T-cell (primary cell): Measurements from ENCODE around the gene ABCG1. TPM values are rescaled to one million over a fixed set of nuclear protein-coding genes. Genes with fewer than 3 reads are reported as not detected.

ENCODE experiments used
- ATAC-seq, 4 experiments: fragments of 200-7000 bp in 3 of 4; fragments of 150-1000 bp in 1 of 4; cut with Tn5 transposase; replicated peaks in 1 of 4; 1 replicate in 3 of 4; 2 replicates in 1 of 4; pipeline ENCODE4 v1.10.0; 2021; ENCODE audit warnings: moderate library complexity in 3 of 4, mild to moderate bottlenecking in 2 of 4, moderate number of reproducible peaks in 1 of 4
- CTCF ChIA-PET, 2 donors: fragments of 300-600 bp; sonication (Branson Sonifier 250); formaldehyde crosslinking; loops; one replicate each; lab custom pipeline; 2022; ENCODE audit warnings: antibody characterized with exemption in 2 of 2; lab: Charles Lee
- POLR2A ChIA-PET, 2 donors: fragments of 300-600 bp; sonication (Branson Sonifier 250); formaldehyde crosslinking; loops; one replicate each; lab custom pipeline; 2022; ENCODE audit warnings: antibody characterized with exemption in 2 of 2; lab: Charles Lee
- DNase-seq, 35 experiments: peaks; one replicate each; pipeline versions ENCODE4 v3.0.0 to v3.0.0-alpha.2; 2013 to 2023
- H3K27ac ChIP-seq: one replicate; pipeline ENCODE4 v1.5.1; 2013; ENCODE audit warnings: low read length
- H3K27me3 ChIP-seq, 2 experiments: replicated peaks in 1 of 2; 1 replicate in 1 of 2; 2 replicates in 1 of 2; pipeline versions ENCODE4 v1.6.1 to v1.7.0; 2013; ENCODE audit warnings: low read length in 1 of 2, mixed read lengths in 1 of 2; ENCODE audit not compliant: control insufficient read depth in 2 of 2, insufficient read depth in 2 of 2; ENCODE audit errors: extremely low read depth in 1 of 2
- H3K36me3 ChIP-seq, 2 donors: 1 replicate in 1 of 2; 2 replicates in 1 of 2; pipeline versions ENCODE4 v1.6.1 to v1.7.0; 2013; ENCODE audit warnings: low read length in 1 of 2; ENCODE audit not compliant: control insufficient read depth in 2 of 2, insufficient read depth in 1 of 2; ENCODE audit errors: extremely low read depth in 1 of 2
- H3K4me1 ChIP-seq, 2 experiments: 1 replicate in 1 of 2; 2 replicates in 1 of 2; pipeline versions ENCODE4 v1.6.1 to v1.7.0; 2013; ENCODE audit warnings: low read length in 2 of 2, mixed read lengths in 1 of 2; ENCODE audit not compliant: insufficient read depth in 2 of 2, control insufficient read depth in 1 of 2; ENCODE audit errors: extremely low read depth in 1 of 2
- H3K4me3 ChIP-seq, 2 donors: 1 replicate in 1 of 2; 2 replicates in 1 of 2; pipeline versions ENCODE4 v1.5.1 to v1.7.0; 2013; ENCODE audit warnings: mild to moderate bottlenecking in 2 of 2, low read length in 1 of 2, moderate library complexity in 1 of 2; ENCODE audit not compliant: control insufficient read depth in 1 of 2; ENCODE audit errors: extremely low read depth in 1 of 2
- H3K9me3 ChIP-seq: 2 replicates; pipeline ENCODE4 v1.7.0; 2013
- H3K27ac Mint-ChIP-seq, 2 donors: one replicate each; pipeline ENCODE4 v1.8.0; 2020 to 2021; ENCODE audit warnings: mild to moderate bottlenecking in 2 of 2, mixed read lengths in 2 of 2
- H3K27me3 Mint-ChIP-seq, 2 donors: one replicate each; pipeline ENCODE4 v1.8.0; 2021 to 2022; ENCODE audit warnings: mixed read lengths in 2 of 2
- H3K36me3 Mint-ChIP-seq: one replicate; pipeline ENCODE4 v1.8.0; 2021; ENCODE audit warnings: mixed read lengths
- H3K4me1 Mint-ChIP-seq, 3 donors: one replicate each; pipeline ENCODE4 v1.8.0; 2020 to 2022; ENCODE audit warnings: mixed read lengths in 3 of 3, mild to moderate bottlenecking in 1 of 3
- H3K4me3 Mint-ChIP-seq, 3 donors: one replicate each; pipeline ENCODE4 v1.8.0; 2020 to 2022; ENCODE audit warnings: mild to moderate bottlenecking in 3 of 3, mixed read lengths in 3 of 3, moderate library complexity in 3 of 3
- H3K9me3 Mint-ChIP-seq, 3 donors: one replicate each; pipeline ENCODE4 v1.8.0; 2020 to 2022; ENCODE audit warnings: mixed read lengths in 3 of 3
- WGBS: methylation state at CpG from one replicate; pipeline ENCODE4 v1.1.5; 2013; ENCODE audit warnings: missing lambda C conversion rate; ENCODE audit not compliant: insufficient coverage; 5-methylcytosine and 5-hydroxymethylcytosine counted together
- total RNA-seq, 35 experiments: library from RNA in 6 of 35; stranded (reverse) in 6 of 35; fragments of 120-200 nt in 1 of 35; gene quantifications; one replicate each; pipeline versions ENCODE4 v1.2.1 to v1.2.4 and lab custom pipeline; 2013 to 2026

The ABCG1 gene
- total RNA-seq, result 10 to 100 TPM in 2 of 5 donors, 1 to 10 TPM in 3; 4.1 to 51.1 (median 6.2) TPM
- total RNA-seq (2013), result 12.2 TPM
- total RNA-seq (lab: John Stamatoyannopoulos, UW), result 2.2 to 290 (median 29.8) reads per million in 29 experiments

DNA sequence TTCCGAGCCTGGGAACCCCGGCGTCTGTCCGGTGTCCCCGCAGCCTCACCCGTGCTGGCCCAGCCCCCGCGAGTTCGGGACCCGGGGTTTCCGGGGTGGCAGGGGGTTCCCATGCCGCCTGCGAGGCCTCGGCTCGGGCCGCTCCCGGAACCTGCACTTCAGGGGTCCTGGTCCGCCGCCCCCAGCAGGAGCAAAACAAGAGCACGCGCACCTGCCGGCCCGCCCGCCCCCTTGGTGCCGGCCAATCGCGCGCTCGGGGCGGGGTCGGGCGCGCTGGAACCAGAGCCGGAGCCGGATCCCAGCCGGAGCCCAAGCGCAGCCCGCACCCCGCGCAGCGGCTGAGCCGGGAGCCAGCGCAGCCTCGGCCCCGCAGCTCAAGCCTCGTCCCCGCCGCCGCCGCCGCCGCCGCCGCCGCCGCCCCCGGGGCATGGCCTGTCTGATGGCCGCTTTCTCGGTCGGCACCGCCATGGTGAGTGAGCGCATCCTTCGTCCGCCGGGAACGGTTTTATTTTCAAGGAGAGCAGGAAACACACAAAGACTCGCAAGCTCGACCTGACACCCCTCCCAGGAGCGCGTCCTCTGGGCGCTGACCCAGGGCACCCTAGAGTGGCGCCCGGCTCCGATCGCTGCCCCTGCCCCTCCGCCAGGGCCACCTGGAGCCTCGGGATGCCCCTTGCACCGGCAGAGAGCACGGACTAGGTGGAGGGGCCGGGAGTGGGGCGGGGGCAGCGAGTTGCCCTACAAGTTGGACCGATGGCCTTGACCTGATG, at the start of gene ABCG1:
ABCG1 (plus strand) TSS at position 305 of the 770 bp plus-strand sequence; CDS start at position 428, 123 bp downstream.
- DNase-seq (peak in 29 of 35 experiments; percentile 24 to 72 (median 49)), ATAC-seq (peak; percentile 41 to 59 (median 49))
- Mint-ChIP-seq H3K9me3 (peaks cover 0 to 4% (median 4%) of the 10 kb centered on the region in 3 donors), H3K27me3 (no peaks in the 10 kb centered on the region), H3K36me3 (peaks cover 4% of the 10 kb centered on the region), H3K4me1 (peaks cover 26 to 35% (median 34%) of the 10 kb centered on the region in 3 donors), H3K4me3 (peak within 1 kb of the TSS; percentile 81 to 87 (median 87)), H3K27ac (peak within 1 kb of the TSS; percentile 18 to 73)
- peak within 1 kb of the TSS; percentile 88 to 89 for H3K4me3 ChIP-seq
- peaks cover 15 to 35% of the 10 kb centered on the region in 2 experiments for H3K4me1 ChIP-seq
- 1% methylated on average over 83 of the region's 83 CpGs for WGBS
- H3K27ac ChIP-seq, result peak within 1 kb of the TSS; percentile 89
- CTCF ChIA-PET, result interaction anchor here (0.6 to 2.0 kb wide), 7 partner anchors 9 to 186 kb away, joined by 3 to 8 read pairs (median 3); no protein-coding TSS in a partner anchor
- POLR2A ChIA-PET, result interaction anchor here (0.6 to 4.0 kb wide), 9 partner anchors 10 to 241 kb away, joined by 3 to 77 read pairs (median 11); no protein-coding TSS in a partner anchor
- peaks cover 0 to 12% of the 10 kb centered on the region in 2 donors for H3K36me3 ChIP-seq
- no peaks in the 10 kb centered on the region for H3K9me3 ChIP-seq
- no peaks in the 10 kb centered on the region for H3K27me3 ChIP-seq

- H3K27ac Mint-ChIP-seq, result peak overlapping the region in 1 of 2 donors; percentile 40
- H3K4me3 Mint-ChIP-seq, result no peak overlapping the region
- Histone ChIP-seq H3K27ac (no peak overlapping the region), H3K4me1 (peaks cover 0 to under 1% of the 10 kb centered on the region in 2 experiments), H3K36me3 (no peaks in the 10 kb centered on the region), H3K27me3 (no peaks in the 10 kb centered on the region), H3K4me3 (no peak overlapping the region), H3K9me3 (no peaks in the 10 kb centered on the region)
- H3K9me3 Mint-ChIP-seq, result no peaks in the 10 kb centered on the region
- no peak for ATAC-seq
- POLR2A ChIA-PET, result no interaction called here
- H3K4me1 Mint-ChIP-seq, result peaks cover 7 to 10% (median 8%) of the 10 kb centered on the region in 3 donors
- DNase-seq, result no peak
- H3K27me3 Mint-ChIP-seq, result no peaks in the 10 kb centered on the region
- no peaks in the 10 kb centered on the region for H3K36me3 Mint-ChIP-seq
- CTCF ChIA-PET, result no interaction called here
Measured at GRCh38 chr21:42169758-42170157, 49.2 kb upstream of the ABCG1 start.

DNA sequence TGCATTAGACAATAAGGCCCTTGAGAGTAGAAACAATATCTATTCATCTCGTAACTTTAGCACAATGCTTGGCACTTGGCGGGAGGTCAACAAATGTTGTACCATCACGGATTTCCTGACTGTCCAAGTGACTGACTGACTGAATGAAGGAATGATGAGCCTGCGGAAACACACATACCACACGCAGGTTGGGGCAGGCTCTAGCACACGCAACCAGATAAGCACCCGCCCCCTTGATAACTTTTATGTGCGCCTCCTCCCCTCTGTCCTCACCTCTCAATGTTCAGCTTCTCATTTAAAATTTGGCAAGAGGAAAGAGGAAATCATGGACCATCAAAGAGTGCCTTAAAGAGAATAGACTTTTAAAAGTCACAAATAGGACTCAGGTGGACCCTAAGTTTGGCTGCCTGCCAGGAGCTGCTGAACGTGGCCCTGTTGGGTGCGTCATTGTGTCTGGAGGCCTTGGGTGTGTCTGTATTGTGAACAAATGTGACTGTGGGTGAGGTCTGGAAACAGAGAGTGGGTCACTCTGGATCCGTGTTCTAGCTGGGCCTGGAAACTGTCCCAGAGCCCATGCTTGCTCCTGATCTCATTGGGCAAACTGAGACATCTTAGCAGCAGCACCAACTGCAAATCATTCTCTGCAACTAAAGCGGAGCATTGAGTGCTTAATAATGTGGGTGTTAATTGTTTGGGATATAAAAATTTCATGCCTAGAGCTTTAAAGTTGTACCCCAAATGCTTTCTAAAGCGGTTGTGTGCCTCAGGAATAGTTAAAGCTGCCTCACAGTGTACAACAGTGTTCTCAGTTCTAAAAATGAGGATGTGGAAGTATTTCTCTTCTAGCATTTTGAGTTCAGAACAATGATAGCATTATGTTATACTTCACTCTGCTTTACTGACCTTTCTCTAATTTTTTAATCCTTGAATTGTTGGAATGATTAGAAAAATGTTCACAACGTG, 47.6 kb upstream of the ABCG1 start:
- H3K9me3 ChIP-seq, result no peaks in the 10 kb centered on the region
- ATAC-seq (no peak), DNase-seq (no peak)
- no peaks in the 10 kb centered on the region for H3K4me1 ChIP-seq
- Mint-ChIP-seq H3K27ac (no peak overlapping the region), H3K9me3 (no peaks in the 10 kb centered on the region), H3K4me1 (peaks cover 4 to 10% (median 5%) of the 10 kb centered on the region in 3 donors), H3K27me3 (no peaks in the 10 kb centered on the region), H3K4me3 (no peak overlapping the region), H3K36me3 (no peaks in the 10 kb centered on the region)
- WGBS, result 97% methylated on average over 7 of the region's 14 CpGs
- POLR2A ChIA-PET, result no interaction called here
- no peaks in the 10 kb centered on the region for H3K36me3 ChIP-seq
- peaks cover 0 to 4% of the 10 kb centered on the region in 2 experiments for H3K27me3 ChIP-seq
- no peak overlapping the region for H3K27ac ChIP-seq
- CTCF ChIA-PET, result interaction anchor here in 1 of 2 donors (0.5 kb wide), 1 partner anchor 353 kb away, joined by 3 read pairs; no protein-coding TSS in a partner anchor
- H3K4me3 ChIP-seq, result no peak overlapping the region

- Mint-ChIP-seq H3K36me3 (no peaks in the 10 kb centered on the region), H3K4me1 (peaks cover 4 to 10% (median 5%) of the 10 kb centered on the region in 3 donors), H3K4me3 (no peak overlapping the region), H3K27ac (no peak overlapping the region), H3K27me3 (no peaks in the 10 kb centered on the region), H3K9me3 (no peaks in the 10 kb centered on the region)
- WGBS, result 94% methylated on average over 38 of the region's 40 CpGs
- DNase-seq (no peak), ATAC-seq (no peak)
- Histone ChIP-seq H3K9me3 (no peaks in the 10 kb centered on the region), H3K4me3 (no peak overlapping the region), H3K4me1 (no peaks in the 10 kb centered on the region), H3K36me3 (no peaks in the 10 kb centered on the region), H3K27ac (no peak overlapping the region), H3K27me3 (peaks cover 0 to 4% of the 10 kb centered on the region in 2 experiments)
- ChIA-PET CTCF (interaction anchor here in 1 of 2 donors (0.6 kb wide), 1 partner anchor 28 kb away, joined by 3 read pairs; no protein-coding TSS in a partner anchor), POLR2A (no interaction called here)
Measured at GRCh38 chr21:42172596-42173483, 46.1 kb upstream of the ABCG1 start.

DNA sequence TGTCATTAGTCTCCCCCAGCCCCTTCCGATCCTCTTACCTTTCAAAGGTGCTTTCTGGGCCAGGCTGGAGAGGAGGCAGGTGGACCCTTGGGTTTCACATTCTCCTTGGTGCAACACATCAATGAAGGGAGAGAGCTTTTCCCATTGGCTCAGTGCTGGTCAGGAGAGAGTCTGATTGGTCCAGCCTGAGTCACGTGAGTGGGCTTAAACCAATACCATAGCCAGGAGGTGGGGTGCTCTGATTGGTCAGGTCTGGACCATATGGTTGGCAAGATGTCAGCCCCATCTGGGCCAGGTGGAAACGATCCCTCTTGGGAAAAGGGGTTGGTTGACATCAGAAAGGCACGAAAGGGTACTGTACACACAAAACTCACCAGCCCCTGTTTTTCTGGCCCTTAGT, 44.8 kb upstream of the ABCG1 start:
- ATAC-seq (no peak), DNase-seq (no peak)
- 100% methylated on average over 1 of the region's 4 CpGs for WGBS
- no peaks in the 10 kb centered on the region for H3K4me1 ChIP-seq
- CTCF ChIA-PET, result interaction anchor here in 1 of 2 donors (0.8 kb wide), 1 partner anchor 64 kb away, joined by 4 read pairs; no protein-coding TSS in a partner anchor
- no peak overlapping the region for H3K4me3 ChIP-seq
- peaks cover 0 to 4% of the 10 kb centered on the region in 2 experiments for H3K27me3 ChIP-seq
- H3K4me3 Mint-ChIP-seq, result no peak overlapping the region
- H3K27me3 Mint-ChIP-seq, result no peaks in the 10 kb centered on the region
- H3K27ac ChIP-seq, result no peak overlapping the region
- no peaks in the 10 kb centered on the region for H3K9me3 Mint-ChIP-seq
- H3K4me1 Mint-ChIP-seq, result peaks cover 4 to 10% (median 5%) of the 10 kb centered on the region in 3 donors
- POLR2A ChIA-PET, result no interaction called here
- H3K27ac Mint-ChIP-seq, result no peak overlapping the region
- no peaks in the 10 kb centered on the region for H3K9me3 ChIP-seq
- H3K36me3 Mint-ChIP-seq, result no peaks in the 10 kb centered on the region
- no peaks in the 10 kb centered on the region for H3K36me3 ChIP-seq
